HuH-7.5 (cell line): ENCODE data around the gene EBI3.
"Not testable (repeated sequence)": the region's sequence is repeated elsewhere in the genome, so short reads cannot be mapped to it uniquely, and the experiment has no call there.

ENCODE experiments used
- DNase-seq: peaks from one replicate; pipeline ENCODE4 v3.0.0; 2011; ENCODE audit warnings: low spot score

The EBI3 gene

GRCh38 chr19:4200940-4201542 lies 28.3 kb upstream of the EBI3 start:
- DNase-seq: no peak

- no peak for DNase-seq
Measured at GRCh38 chr19:4201798-4202197, 27.5 kb upstream of the EBI3 start.

GRCh38 chr19:4206818-4207484 lies 22.4 kb upstream of the EBI3 start:
- peak; percentile 57 for DNase-seq

GRCh38 chr19:4208385-4209094 lies 20.8 kb upstream of the EBI3 start:
- DNase-seq: peak; percentile 81

- no peak for DNase-seq
Measured at GRCh38 chr19:4210166-4210731, 19.1 kb upstream of the EBI3 start.

- DNase-seq: no peak
Measured at GRCh38 chr19:4213116-4213515, 16.2 kb upstream of the EBI3 start.

GRCh38 chr19:4215807-4216206 lies 13.5 kb upstream of the EBI3 start:
- DNase-seq: no peak

- DNase-seq: no peak
Measured at GRCh38 chr19:4216846-4217245, 12.5 kb upstream of the EBI3 start.

- DNase-seq: no peak
Measured at GRCh38 chr19:4217429-4218264, 11.7 kb upstream of the EBI3 start.

- DNase-seq: not testable (repeated sequence)
Measured at GRCh38 chr19:4218523-4218922, 10.8 kb upstream of the EBI3 start.

GRCh38 chr19:4220188-4220587 lies 9.1 kb upstream of the EBI3 start:
- no peak for DNase-seq

GRCh38 chr19:4224470-4224869 lies 4.9 kb upstream of the EBI3 start:
- DNase-seq: no peak

GRCh38 chr19:4225885-4226284 lies 3.4 kb upstream of the EBI3 start:
- no peak for DNase-seq

- no peak for DNase-seq
Measured at GRCh38 chr19:4227771-4228170, 1.6 kb upstream of the EBI3 start.

- no peak for DNase-seq
Measured at GRCh38 chr19:4228765-4229178, 551 bp upstream of the EBI3 start.

- DNase-seq: not testable (repeated sequence)
Measured at GRCh38 chr19:4230237-4230636, 914 bp downstream of the EBI3 start.

GRCh38 chr19:4231521-4231920 lies 2.2 kb downstream of the EBI3 start:
- not testable (repeated sequence) for DNase-seq

- not testable (repeated sequence) for DNase-seq
Measured at GRCh38 chr19:4232139-4232538, 2.8 kb downstream of the EBI3 start.

GRCh38 chr19:4232614-4233281 lies 3.4 kb downstream of the EBI3 start:
- no peak for DNase-seq

- no peak for DNase-seq
Measured at GRCh38 chr19:4233282-4233853, 4.0 kb downstream of the EBI3 start.
